Raji (cell line): ENCODE data around the gene PWWP2B.

Experiments
- POLR2A ChIP-seq: IDR thresholded peaks from 2 replicates; pipeline ENCODE4 v1.6.1; 2011; ENCODE audit warnings: low read depth, low read length, control low read depth; ENCODE audit not compliant: insufficient read depth

PWWP2B gene

GRCh38 chr10:132452651-132453469 is 55.9 kb downstream of the PWWP2B start:
- no peak for TF ChIP-seq POLR2A

- TF ChIP-seq POLR2A: no peak
Measured at GRCh38 chr10:132453470-132453861, 56.5 kb downstream of the PWWP2B start.

GRCh38 chr10:132454296-132455198 is 57.5 kb downstream of the PWWP2B start:
- TF ChIP-seq POLR2A: no peak

GRCh38 chr10:132455441-132455971 is 58.5 kb downstream of the PWWP2B start:
- TF ChIP-seq POLR2A: no peak

GRCh38 chr10:132455986-132456847 is 59.2 kb downstream of the PWWP2B start:
- TF ChIP-seq POLR2A: no peak

GRCh38 chr10:132456881-132457280 is 59.9 kb downstream of the PWWP2B start:
- TF ChIP-seq POLR2A: no peak

GRCh38 chr10:132457328-132458070 is 60.5 kb downstream of the PWWP2B start:
- no peak for TF ChIP-seq POLR2A

- TF ChIP-seq POLR2A: no peak
Measured at GRCh38 chr10:132458071-132458585, 61.1 kb downstream of the PWWP2B start.

GRCh38 chr10:132458586-132459300 is 61.7 kb downstream of the PWWP2B start:
- no peak for TF ChIP-seq POLR2A

- TF ChIP-seq POLR2A: no peak
Measured at GRCh38 chr10:132459301-132460003, 62.5 kb downstream of the PWWP2B start.

GRCh38 chr10:132460071-132460470 is 63.1 kb downstream of the PWWP2B start:
- no peak for TF ChIP-seq POLR2A

- no peak for TF ChIP-seq POLR2A
Measured at GRCh38 chr10:132460691-132461090, 63.7 kb downstream of the PWWP2B start.
